HUES6 (cell line): Measurements from ENCODE around the gene SMCHD1.

ENCODE experiments used
- H3K27ac ChIP-seq: 2 replicates; pipeline ENCODE4 v1.7.0; 2013; ENCODE audit warnings: low read depth, mild to moderate bottlenecking, low read length, inconsistent platforms
- H3K27me3 ChIP-seq: 2 replicates; pipeline ENCODE4 v1.6.1; 2013; ENCODE audit warnings: low read length; ENCODE audit not compliant: control insufficient read depth, insufficient read depth
- H3K36me3 ChIP-seq: 2 replicates; pipeline ENCODE4 v1.6.1; 2013; ENCODE audit warnings: low read length; ENCODE audit not compliant: control insufficient read depth, insufficient read depth
- H3K4me1 ChIP-seq: 2 replicates; pipeline ENCODE4 v1.6.1; 2013; ENCODE audit warnings: low read length; ENCODE audit not compliant: control insufficient read depth, insufficient read depth
- H3K4me3 ChIP-seq: 2 replicates; pipeline ENCODE4 v1.5.1; 2013; ENCODE audit warnings: low read depth, low read length
- H3K9ac ChIP-seq: one replicate; pipeline ENCODE4 v1.6.1; 2013; ENCODE audit warnings: mild to moderate bottlenecking, low read length
- H3K9me3 ChIP-seq: 2 replicates; pipeline ENCODE4 v1.6.1; 2013; ENCODE audit warnings: low read depth, low read length; ENCODE audit not compliant: control insufficient read depth, insufficient read depth

Gene SMCHD1

DNA sequence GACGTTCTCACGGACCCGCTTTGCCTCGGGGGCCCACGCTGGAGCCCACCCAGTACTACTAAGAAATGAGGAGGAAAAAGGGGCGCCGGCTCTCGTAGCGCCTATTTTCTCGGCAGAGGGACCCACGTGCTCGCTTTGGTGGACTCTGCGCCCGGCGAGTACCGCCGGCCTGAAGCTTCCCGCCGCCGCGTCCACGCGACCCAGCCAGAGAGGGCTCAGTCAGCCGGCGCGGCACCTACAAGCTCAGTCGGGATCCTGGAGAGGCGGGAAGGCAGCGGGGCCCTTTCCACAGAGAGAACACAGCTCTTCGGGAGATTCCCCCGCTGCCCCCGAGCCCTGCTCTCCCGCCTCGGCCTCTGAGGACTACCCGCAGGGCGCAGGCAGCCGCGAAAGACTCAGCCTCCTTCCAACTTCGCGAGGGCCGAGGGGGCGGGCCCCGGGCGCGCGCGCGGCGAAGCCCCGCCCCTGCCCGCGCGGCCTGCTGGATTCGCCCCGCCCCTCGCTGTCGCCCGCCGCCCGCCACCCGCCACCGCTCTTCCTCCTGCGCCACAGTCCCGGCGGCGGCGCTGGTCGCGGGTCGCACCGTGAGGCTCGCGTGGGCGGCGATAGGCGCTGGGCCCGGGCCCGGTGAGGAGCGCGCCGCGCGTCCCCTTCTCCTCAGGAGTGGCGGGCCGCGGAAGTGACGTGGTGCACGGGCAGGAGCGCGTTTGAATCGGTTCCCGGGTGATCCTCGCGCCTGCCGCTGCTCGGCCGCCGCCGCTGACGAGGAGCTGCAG is at the start of gene SMCHD1:
Gene SMCHD1, plus strand, starts transcription at position 549 of the 776 bp plus-strand sequence. CDS start 350 bp downstream, outside the sequence.
- peak within 1 kb of the TSS; percentile 95 for H3K27ac ChIP-seq

DNA sequence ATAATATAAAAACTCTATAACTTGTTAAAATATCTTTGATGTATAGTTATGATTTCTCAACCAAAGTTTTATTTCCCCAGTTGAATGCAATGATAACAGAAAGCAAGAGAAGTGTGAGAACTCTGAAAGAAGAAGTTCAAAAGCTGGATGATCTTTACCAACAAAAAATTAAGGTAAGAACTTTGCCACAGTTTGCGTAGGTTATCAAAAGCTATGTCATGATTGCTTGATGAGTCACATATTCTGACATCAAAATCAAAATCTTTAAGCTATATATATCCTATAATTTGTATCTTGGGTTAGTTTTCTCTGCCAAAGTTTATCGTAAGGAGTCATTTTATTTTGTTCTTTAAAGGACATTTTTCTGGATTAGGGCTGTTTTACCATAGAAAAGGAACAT is 49.2 kb upstream of the SMCHD1 start:
- Histone ChIP-seq H3K9me3 (no peaks in the 10 kb centered on the region), H3K27me3 (no peaks in the 10 kb centered on the region), H3K4me1 (no peaks in the 10 kb centered on the region), H3K4me3 (no peak overlapping the region), H3K27ac (no peak overlapping the region), H3K9ac (no peak overlapping the region), H3K36me3 (peaks cover 85% of the 10 kb centered on the region)

More for the DNA sequence above, at the start of gene SMCHD1:
- no peaks in the 10 kb centered on the region for H3K36me3 ChIP-seq
- H3K9ac ChIP-seq: peak within 1 kb of the TSS; percentile 97
- H3K4me3 ChIP-seq: peak within 1 kb of the TSS; percentile 97
- no peaks in the 10 kb centered on the region for H3K9me3 ChIP-seq
- H3K27me3 ChIP-seq: peaks cover 35% of the 10 kb centered on the region; the same call in 1 of the 2 replicates
- peaks cover 14% of the 10 kb centered on the region for H3K4me1 ChIP-seq

GRCh38 chr18:2609604-2610003 is 45.9 kb upstream of the SMCHD1 start:
- Histone ChIP-seq H3K4me3 (no peak overlapping the region), H3K27ac (no peak overlapping the region), H3K36me3 (peaks cover 86% of the 10 kb centered on the region), H3K9me3 (no peaks in the 10 kb centered on the region), H3K9ac (no peak overlapping the region), H3K27me3 (no peaks in the 10 kb centered on the region), H3K4me1 (no peaks in the 10 kb centered on the region)

GRCh38 chr18:2610549-2610948 is 45.0 kb upstream of the SMCHD1 start:
- Histone ChIP-seq H3K4me3 (no peak overlapping the region), H3K9me3 (no peaks in the 10 kb centered on the region), H3K27me3 (no peaks in the 10 kb centered on the region), H3K9ac (no peak overlapping the region), H3K36me3 (peaks cover 86% of the 10 kb centered on the region), H3K27ac (no peak overlapping the region), H3K4me1 (no peaks in the 10 kb centered on the region)

DNA sequence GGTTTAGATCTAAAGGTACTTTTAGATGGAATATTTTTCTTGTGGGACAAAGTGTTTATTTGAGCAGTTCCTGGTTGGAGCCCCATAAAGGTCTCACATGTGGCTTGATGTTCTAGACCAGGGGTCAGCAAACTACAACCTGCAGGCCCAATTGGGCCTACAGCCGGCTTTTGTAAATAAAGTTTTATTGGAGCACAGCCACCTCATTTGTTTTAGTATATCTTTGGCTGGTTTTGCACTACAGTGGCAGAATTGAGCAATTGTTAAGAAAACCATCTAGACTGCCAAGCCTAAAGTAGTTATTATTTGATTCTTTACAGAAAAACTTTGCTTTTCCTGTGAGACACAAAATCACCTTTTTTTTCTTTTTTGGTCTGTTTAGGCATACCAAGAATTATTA is 42.5 kb upstream of the SMCHD1 start:
- Histone ChIP-seq H3K4me1 (no peaks in the 10 kb centered on the region), H3K9me3 (no peaks in the 10 kb centered on the region), H3K9ac (no peak overlapping the region), H3K4me3 (no peak overlapping the region), H3K27ac (no peak overlapping the region), H3K36me3 (peaks cover 84% of the 10 kb centered on the region), H3K27me3 (no peaks in the 10 kb centered on the region)

- Histone ChIP-seq H3K36me3 (peaks cover 41% of the 10 kb centered on the region), H3K27ac (no peak overlapping the region), H3K9me3 (no peaks in the 10 kb centered on the region), H3K4me3 (no peak overlapping the region), H3K9ac (no peak overlapping the region), H3K4me1 (no peaks in the 10 kb centered on the region), H3K27me3 (no peaks in the 10 kb centered on the region)
Observed at GRCh38 chr18:2617401-2617998, 38.0 kb upstream of the SMCHD1 start.

GRCh38 chr18:2618009-2618408 is 37.5 kb upstream of the SMCHD1 start:
- Histone ChIP-seq H3K9me3 (no peaks in the 10 kb centered on the region), H3K27ac (no peak overlapping the region), H3K27me3 (no peaks in the 10 kb centered on the region), H3K4me1 (no peaks in the 10 kb centered on the region), H3K4me3 (no peak overlapping the region), H3K36me3 (peaks cover 36% of the 10 kb centered on the region), H3K9ac (no peak overlapping the region)

GRCh38 chr18:2625217-2625616 is 30.3 kb upstream of the SMCHD1 start:
- Histone ChIP-seq H3K4me1 (no peaks in the 10 kb centered on the region), H3K27ac (no peak overlapping the region), H3K9me3 (no peaks in the 10 kb centered on the region), H3K27me3 (no peaks in the 10 kb centered on the region), H3K36me3 (no peaks in the 10 kb centered on the region), H3K9ac (no peak overlapping the region), H3K4me3 (no peak overlapping the region)

GRCh38 chr18:2627821-2628276 is 27.7 kb upstream of the SMCHD1 start:
- H3K27ac ChIP-seq: no peak overlapping the region
- no peaks in the 10 kb centered on the region for H3K27me3 ChIP-seq
- no peaks in the 10 kb centered on the region for H3K36me3 ChIP-seq

DNA sequence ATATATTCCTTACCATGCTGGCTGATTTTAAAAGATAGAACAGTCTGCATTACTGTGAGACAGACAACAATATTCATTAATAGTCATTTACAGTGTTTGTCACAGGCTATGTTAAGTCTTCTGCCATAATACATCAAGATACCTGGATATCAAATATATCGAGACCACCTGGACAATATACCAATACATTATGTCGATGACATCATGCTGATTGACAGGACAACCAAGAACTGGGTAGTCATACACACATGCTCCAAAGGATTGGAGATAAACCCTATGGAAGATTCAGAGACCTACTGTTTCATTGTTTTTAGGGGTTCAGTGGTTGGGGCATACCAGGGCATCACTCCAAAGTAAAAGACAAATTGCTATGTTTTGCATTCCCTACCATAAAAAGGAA is 26.5 kb upstream of the SMCHD1 start:
- Histone ChIP-seq H3K4me3 (no peak overlapping the region), H3K27ac (no peak overlapping the region), H3K9ac (no peak overlapping the region), H3K4me1 (no peaks in the 10 kb centered on the region), H3K9me3 (peaks cover 3% of the 10 kb centered on the region; the same call in 1 of the 2 replicates), H3K36me3 (no peaks in the 10 kb centered on the region), H3K27me3 (no peaks in the 10 kb centered on the region)

More at GRCh38 chr18:2627821-2628276, 27.7 kb upstream of the SMCHD1 start:
- peaks cover under 1% of the 10 kb centered on the region; the same call in 1 of the 2 replicates for H3K9me3 ChIP-seq
- H3K9ac ChIP-seq: no peak overlapping the region
- no peak overlapping the region for H3K4me3 ChIP-seq
- H3K4me1 ChIP-seq: no peaks in the 10 kb centered on the region

DNA sequence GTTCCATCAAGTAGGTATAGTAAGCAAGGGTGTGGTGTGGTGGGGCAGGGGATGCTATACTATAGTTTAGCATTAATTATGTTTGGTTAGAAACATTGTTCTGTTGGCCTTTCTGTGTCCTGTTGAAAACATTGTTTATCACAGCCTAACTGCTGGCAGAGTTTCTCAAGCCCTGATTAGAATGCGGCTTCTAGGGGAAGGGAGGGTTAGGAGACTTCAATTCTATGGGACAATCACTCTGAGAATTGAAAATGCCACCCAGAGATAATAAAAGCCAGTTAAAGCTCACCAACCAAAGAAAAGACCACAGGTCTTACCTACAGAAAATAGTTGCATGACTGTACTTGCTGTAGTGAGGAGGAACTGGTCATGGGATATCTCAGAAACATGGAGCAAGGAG is 19.9 kb upstream of the SMCHD1 start:
- Histone ChIP-seq H3K27ac (no peak overlapping the region), H3K36me3 (no peaks in the 10 kb centered on the region), H3K4me3 (no peak overlapping the region), H3K9ac (no peak overlapping the region), H3K27me3 (no peaks in the 10 kb centered on the region), H3K4me1 (no peaks in the 10 kb centered on the region), H3K9me3 (peaks cover 6% of the 10 kb centered on the region)
